Dermis microvascular lymphatic vessel endothelial cell (primary cell): Measurements from ENCODE around the gene RASL11A. TPM values are rescaled to one million over a fixed set of nuclear protein-coding genes. Genes with fewer than 3 reads are reported as not detected.
"Not testable (repeated sequence)": the region's sequence is repeated elsewhere in the genome, so short reads cannot be mapped to it uniquely, and the experiment has no call there.

Experiments
- DNase-seq, 2 donors: peaks; one replicate each; pipeline versions ENCODE4 v3.0.0 to v3.0.0-alpha.2; 2010; ENCODE audit warnings: low read depth in 2 of 2
- total RNA-seq: library from RNA; depleted of rRNA; stranded (reverse); fragments of >200 nt; gene quantifications from 2 replicates; pipeline ENCODE4 v1.2.1, GENCODE V29; 2014

RASL11A gene
- total RNA-seq, 1 donor from 2014 or later: 1.2 TPM

GRCh38 chr13:27300406-27300805, 29.8 kb downstream of the RASL11A start:
- DNase-seq: not testable (repeated sequence)

- no peak for DNase-seq
These were observed 30.4 kb downstream of the RASL11A start for GRCh38 chr13:27300941-27301586.

GRCh38 chr13:27302643-27303262, 32.1 kb downstream of the RASL11A start:
- no peak for DNase-seq

GRCh38 chr13:27304099-27304498, 33.5 kb downstream of the RASL11A start:
- DNase-seq: no peak

GRCh38 chr13:27304611-27305010, 34.0 kb downstream of the RASL11A start:
- no peak for DNase-seq

- no peak for DNase-seq
These were observed 35.7 kb downstream of the RASL11A start for GRCh38 chr13:27306364-27306763.

GRCh38 chr13:27308941-27309340, 38.3 kb downstream of the RASL11A start:
- no peak for DNase-seq

- DNase-seq: no peak
These were observed 38.9 kb downstream of the RASL11A start for GRCh38 chr13:27309401-27309958.

- DNase-seq: no peak
These were observed 39.5 kb downstream of the RASL11A start for GRCh38 chr13:27309967-27310598.

- no peak for DNase-seq
These were observed 40.3 kb downstream of the RASL11A start for GRCh38 chr13:27310946-27311345.

- DNase-seq: no peak
These were observed 41.0 kb downstream of the RASL11A start for GRCh38 chr13:27311518-27312210.

- no peak for DNase-seq
These were observed 43.1 kb downstream of the RASL11A start for GRCh38 chr13:27313770-27314169.

- no peak for DNase-seq
These were observed 48.8 kb downstream of the RASL11A start for GRCh38 chr13:27319404-27319803.

GRCh38 chr13:27321468-27322431, 51.1 kb downstream of the RASL11A start:
- no peak for DNase-seq

- not testable (repeated sequence) for DNase-seq
These were observed 51.8 kb downstream of the RASL11A start for GRCh38 chr13:27322443-27322842.

Other genes starting within 250 kb of the RASL11A start
- 19.3 and 24.0 TPM in 2 replicates for gene USP12, start 99.0 kb upstream of the RASL11A start, total RNA-seq
- gene RPL21, start 19.3 kb upstream of the RASL11A start, total RNA-seq: 444 and 718 TPM in 2 replicates
- gene GTF3A, start 153.8 kb downstream of the RASL11A start, total RNA-seq: 99.8 and 106 TPM in 2 replicates
- 33.9 and 37.0 TPM in 2 replicates for gene MTIF3, start 179.7 kb downstream of the RASL11A start, total RNA-seq